H1 (cell line): ENCODE data around the gene LTC4S. TPM values are rescaled to one million over a fixed set of nuclear protein-coding genes. Genes with fewer than 3 reads are reported as not detected.

Experiments
- BCL11A ChIP-seq, 2 experiments: IDR thresholded peaks; one replicate each; pipeline ENCODE4 v1.6.1; 2011; ENCODE audit warnings: low read depth in 2 of 2, low read length in 2 of 2, mild to moderate bottlenecking in 2 of 2
- EZH2 ChIP-seq: fragments of 200-600 bp; sonication (generic); IDR thresholded peaks from 2 replicates; pipeline ENCODE4 v1.7.1; 2012; ENCODE audit warnings: low read depth, mild to moderate bottlenecking, moderate library complexity, low read length, inconsistent platforms; ENCODE audit not compliant: severe bottlenecking
- POLR2AphosphoS5 ChIP-seq: IDR thresholded peaks from 2 replicates; pipeline ENCODE4 v1.6.1; 2011; ENCODE audit warnings: low read depth, low read length
- RXRA ChIP-seq: IDR thresholded peaks from 2 replicates; pipeline ENCODE4 v1.6.1; 2011; ENCODE audit warnings: low read depth, mild to moderate bottlenecking, low read length, moderate library complexity; ENCODE audit not compliant: insufficient read depth
- SP2 ChIP-seq: IDR thresholded peaks from 2 replicates; pipeline ENCODE4 v1.6.1; 2012; ENCODE audit warnings: mild to moderate bottlenecking, low read length, inconsistent platforms
- SP4 ChIP-seq: IDR thresholded peaks from 2 replicates; pipeline ENCODE4 v1.6.1; 2012; ENCODE audit warnings: low read length, inconsistent platforms
- TBP ChIP-seq: IDR thresholded peaks from 2 replicates; pipeline ENCODE4 v1.6.1; 2011; ENCODE audit warnings: low read depth, low read length, improper control_type of control experiment
- polyA plus RNA-seq, 7 experiments: library from polyadenylated mRNA; depleted of rRNA in 3 of 7; stranded (reverse) in 5 of 7; unstranded in 2 of 7; fragments of >200 nt in 5 of 7; fragments of 200-250 nt in 2 of 7; gene quantifications; 1 replicate in 5 of 7; 2 replicates in 1 of 7; 4 replicates in 1 of 7; pipeline versions ENCODE4 v1.2.1 to v1.2.3, GENCODE V29; 2011 to 2013; ENCODE audit warnings: missing spikeins in 2 of 7, mixed read lengths in 2 of 7
- total RNA-seq: library from RNA; stranded (reverse); fragmentation: NEBNext Ultra II Directional; extraction: Animal tissue kit (Norgen Biotek cat#: 25700); gene quantifications from 2 replicates; pipeline ENCODE4 v1.2.1, GENCODE V29; 2021

The LTC4S gene
- total and polyA plus RNA-seq, 2 of the 8 experiments (the other 6 are each of a cell fraction or from before 2014, with no cell fraction given) = 2.2 to 3.7 TPM

- no peak for TF ChIP-seq EZH2
- TF ChIP-seq RXRA = no peak
- peak; percentile 50 for TF ChIP-seq POLR2AphosphoS5
- TF ChIP-seq SP4 = no peak
- TF ChIP-seq TBP = no peak
- no peak for TF ChIP-seq SP2
- no peak for TF ChIP-seq BCL11A (IDR thresholded peaks at IDR 0.05; ENCODE audit: low read depth in 2 of 2, low read length in 2 of 2)
Observed at GRCh38 chr5:179795863-179796833, 2.4 kb downstream of the LTC4S start (continued).
